Measurements from ENCODE around the gene CTNNA3.
"Not testable (repeated sequence)": the region's sequence is repeated elsewhere in the genome, so short reads cannot be mapped to it uniquely, and the experiment has no call there.

CTNNA3 gene

GRCh38 chr10:67603086-67603485 lies 92.9 kb downstream of the CTNNA3 start:
- Histone ChIP-seq H3K27ac (ENCODE audit: low read depth, low read length, severe bottlenecking) (no peak overlapping the region), H3K9me3 (ENCODE audit: control insufficient read depth, low read length) (no peaks in the 10 kb centered on the region), H3K4me1 (ENCODE audit: control insufficient read depth, insufficient read depth, low read length, poor library complexity, severe bottlenecking) (peaks cover 22% of the 10 kb centered on the region), H3K4me3 (ENCODE audit: extremely low read depth, insufficient read depth, low read length, poor library complexity, severe bottlenecking) (no peak overlapping the region), H3K36me3 (ENCODE audit: control insufficient read depth, insufficient read depth, low read length) (no peaks in the 10 kb centered on the region)
- WGBS, 2 experiments (ENCODE audit: insufficient coverage in 2 of 2), result 89 to 96% methylated on average over 7 to 8 of the region's 8 CpGs

GRCh38 chr10:67602268-67602950 lies 93.6 kb downstream of the CTNNA3 start:
- no peak overlapping the region for H3K27ac ChIP-seq (ENCODE audit: low read depth, low read length, severe bottlenecking)
- no peak overlapping the region for H3K4me3 ChIP-seq (ENCODE audit: extremely low read depth, insufficient read depth, low read length, poor library complexity, severe bottlenecking)
- H3K9me3 ChIP-seq (ENCODE audit: control insufficient read depth, low read length), result no peaks in the 10 kb centered on the region
- peaks cover 20% of the 10 kb centered on the region for H3K4me1 ChIP-seq (ENCODE audit: control insufficient read depth, insufficient read depth, low read length, poor library complexity, severe bottlenecking)
- H3K36me3 ChIP-seq (ENCODE audit: control insufficient read depth, insufficient read depth, low read length), result no peaks in the 10 kb centered on the region
- 67 to 71% methylated on average over 1 of the region's 4 CpGs for WGBS, 2 experiments (ENCODE audit: insufficient coverage in 2 of 2)

- no peak overlapping the region for H3K27ac ChIP-seq (ENCODE audit: low read depth, low read length, severe bottlenecking)
- H3K9me3 ChIP-seq (ENCODE audit: control insufficient read depth, low read length), result no peaks in the 10 kb centered on the region
- no peak overlapping the region for H3K4me3 ChIP-seq (ENCODE audit: extremely low read depth, insufficient read depth, low read length, poor library complexity, severe bottlenecking)
- no peaks in the 10 kb centered on the region for H3K36me3 ChIP-seq (ENCODE audit: control insufficient read depth, insufficient read depth, low read length)
- H3K4me1 ChIP-seq (ENCODE audit: control insufficient read depth, insufficient read depth, low read length, poor library complexity, severe bottlenecking), result peaks cover 7% of the 10 kb centered on the region
Measured at GRCh38 chr10:67599597-67599996, 96.4 kb downstream of the CTNNA3 start.

- no peaks in the 10 kb centered on the region for H3K36me3 ChIP-seq (ENCODE audit: control insufficient read depth, insufficient read depth, low read length)
- H3K9me3 ChIP-seq (ENCODE audit: control insufficient read depth, low read length), result peaks cover 6% of the 10 kb centered on the region
- no peak overlapping the region for H3K4me3 ChIP-seq (ENCODE audit: extremely low read depth, insufficient read depth, low read length, poor library complexity, severe bottlenecking)
- no peak overlapping the region for H3K27ac ChIP-seq (ENCODE audit: low read depth, low read length, severe bottlenecking)
- no peaks in the 10 kb centered on the region for H3K4me1 ChIP-seq (ENCODE audit: control insufficient read depth, insufficient read depth, low read length, poor library complexity, severe bottlenecking)
Measured at GRCh38 chr10:67596641-67597040, 99.4 kb downstream of the CTNNA3 start.

GRCh38 chr10:67587771-67588170 lies 108.2 kb downstream of the CTNNA3 start:
- Histone ChIP-seq H3K27ac (ENCODE audit: low read depth, low read length, severe bottlenecking) (no peak overlapping the region), H3K4me3 (ENCODE audit: extremely low read depth, insufficient read depth, low read length, poor library complexity, severe bottlenecking) (no peak overlapping the region), H3K4me1 (ENCODE audit: control insufficient read depth, insufficient read depth, low read length, poor library complexity, severe bottlenecking) (no peaks in the 10 kb centered on the region), H3K9me3 (ENCODE audit: control insufficient read depth, low read length) (peaks cover 10% of the 10 kb centered on the region), H3K36me3 (ENCODE audit: control insufficient read depth, insufficient read depth, low read length) (no peaks in the 10 kb centered on the region)
- no CpG with 5 or more reads among the region's 2 CpGs for WGBS, 2 experiments (ENCODE audit: insufficient coverage in 2 of 2)

- Histone ChIP-seq H3K4me1 (ENCODE audit: control insufficient read depth, insufficient read depth, low read length, poor library complexity, severe bottlenecking) (no peaks in the 10 kb centered on the region), H3K4me3 (ENCODE audit: extremely low read depth, insufficient read depth, low read length, poor library complexity, severe bottlenecking) (no peak overlapping the region), H3K9me3 (ENCODE audit: control insufficient read depth, low read length) (no peaks in the 10 kb centered on the region), H3K27ac (ENCODE audit: low read depth, low read length, severe bottlenecking) (no peak overlapping the region), H3K36me3 (ENCODE audit: control insufficient read depth, insufficient read depth, low read length) (no peaks in the 10 kb centered on the region)
- WGBS, 2 experiments (ENCODE audit: insufficient coverage in 2 of 2), result 40 to 88% methylated on average over 1 of the region's 1 CpG
Measured at GRCh38 chr10:67575532-67575931, 120.5 kb downstream of the CTNNA3 start.

- Histone ChIP-seq H3K4me1 (ENCODE audit: control insufficient read depth, insufficient read depth, low read length, poor library complexity, severe bottlenecking) (no peaks in the 10 kb centered on the region), H3K27ac (ENCODE audit: low read depth, low read length, severe bottlenecking) (no peak overlapping the region), H3K4me3 (ENCODE audit: extremely low read depth, insufficient read depth, low read length, poor library complexity, severe bottlenecking) (no peak overlapping the region), H3K9me3 (ENCODE audit: control insufficient read depth, low read length) (no peaks in the 10 kb centered on the region), H3K36me3 (ENCODE audit: control insufficient read depth, insufficient read depth, low read length) (no peaks in the 10 kb centered on the region)
- no CpG with 5 or more reads among the region's 1 CpG for WGBS, 2 experiments (ENCODE audit: insufficient coverage in 2 of 2)
Measured at GRCh38 chr10:67573484-67573883, 122.5 kb downstream of the CTNNA3 start.

- H3K4me1 ChIP-seq (ENCODE audit: control insufficient read depth, insufficient read depth, low read length, poor library complexity, severe bottlenecking), result no peaks in the 10 kb centered on the region
- no peaks in the 10 kb centered on the region for H3K9me3 ChIP-seq (ENCODE audit: control insufficient read depth, low read length)
- H3K4me3 ChIP-seq (ENCODE audit: extremely low read depth, insufficient read depth, low read length, poor library complexity, severe bottlenecking), result no peak overlapping the region
- H3K36me3 ChIP-seq (ENCODE audit: control insufficient read depth, insufficient read depth, low read length), result no peaks in the 10 kb centered on the region
- H3K27ac ChIP-seq (ENCODE audit: low read depth, low read length, severe bottlenecking), result no peak overlapping the region
- 86 to 94% methylated on average over 3 of the region's 5 CpGs for WGBS, 2 experiments (ENCODE audit: insufficient coverage in 2 of 2)
Measured at GRCh38 chr10:67571503-67571902, 124.5 kb downstream of the CTNNA3 start.

GRCh38 chr10:67558311-67558710 lies 137.7 kb downstream of the CTNNA3 start:
- WGBS, 2 experiments (ENCODE audit: insufficient coverage in 2 of 2), result 84 to 94% methylated on average over 13 to 14 of the region's 14 CpGs

GRCh38 chr10:67553254-67553653 lies 142.7 kb downstream of the CTNNA3 start:
- no peaks in the 10 kb centered on the region for H3K4me1 ChIP-seq (ENCODE audit: control insufficient read depth, insufficient read depth, low read length, poor library complexity, severe bottlenecking)
- no CpG with 5 or more reads among the region's 3 CpGs for WGBS, 2 experiments (ENCODE audit: insufficient coverage in 2 of 2)
- H3K9me3 ChIP-seq (ENCODE audit: control insufficient read depth, low read length), result no peaks in the 10 kb centered on the region
- H3K27ac ChIP-seq (ENCODE audit: low read depth, low read length, severe bottlenecking), result no peak overlapping the region
- no peak overlapping the region for H3K4me3 ChIP-seq (ENCODE audit: extremely low read depth, insufficient read depth, low read length, poor library complexity, severe bottlenecking)
- H3K36me3 ChIP-seq (ENCODE audit: control insufficient read depth, insufficient read depth, low read length), result no peaks in the 10 kb centered on the region

More at GRCh38 chr10:67558311-67558710, 137.7 kb downstream of the CTNNA3 start:
- not testable (repeated sequence) for H3K27ac ChIP-seq (ENCODE audit: low read depth, low read length, severe bottlenecking); H3K36me3 ChIP-seq (ENCODE audit: control insufficient read depth, insufficient read depth, low read length); H3K4me1 ChIP-seq (ENCODE audit: control insufficient read depth, insufficient read depth, low read length, poor library complexity, severe bottlenecking); H3K4me3 ChIP-seq (ENCODE audit: extremely low read depth, insufficient read depth, low read length, poor library complexity, severe bottlenecking); H3K9me3 ChIP-seq (ENCODE audit: control insufficient read depth, low read length)

- Histone ChIP-seq H3K9me3 (ENCODE audit: control insufficient read depth, low read length) (no peaks in the 10 kb centered on the region), H3K27ac (ENCODE audit: low read depth, low read length, severe bottlenecking) (no peak overlapping the region), H3K36me3 (ENCODE audit: control insufficient read depth, insufficient read depth, low read length) (no peaks in the 10 kb centered on the region), H3K4me3 (ENCODE audit: extremely low read depth, insufficient read depth, low read length, poor library complexity, severe bottlenecking) (no peak overlapping the region), H3K4me1 (ENCODE audit: control insufficient read depth, insufficient read depth, low read length, poor library complexity, severe bottlenecking) (no peaks in the 10 kb centered on the region)
- WGBS, 2 experiments (ENCODE audit: insufficient coverage in 2 of 2), result 91 to 92% methylated on average over 14 of the region's 16 CpGs
Measured at GRCh38 chr10:67550838-67551402, 145.1 kb downstream of the CTNNA3 start.

Measured in mesodermal cell (in vitro differentiated cells).